ENCODE results near the gene CST3. TPM values are rescaled to one million over a fixed set of nuclear protein-coding genes. Genes with fewer than 3 reads are reported as not detected.

Gene CST3
- total RNA-seq, 4 donors from 2014 or later = 870 to 2,325 (median 1,540) TPM

GRCh38 chr20:23595941-23596340, 41.8 kb downstream of the CST3 start:
- Histone ChIP-seq H3K9me3 (no peaks in the 10 kb centered on the region), H3K36me3 (no peaks in the 10 kb centered on the region), H3K4me3 (no peak overlapping the region), H3K27me3 (no peaks in the 10 kb centered on the region), H3K27ac (no peak overlapping the region), H3K4me1 (no peaks in the 10 kb centered on the region)
- 56 to 63% methylated on average over 1 of the region's 1 CpG for WGBS, 2 donors
- no peak for TF ChIP-seq POLR2A (IDR thresholded peaks at IDR 0.05)
- no peak for DNase-seq (ENCODE audit: low spot score in 2 of 2)

DNA sequence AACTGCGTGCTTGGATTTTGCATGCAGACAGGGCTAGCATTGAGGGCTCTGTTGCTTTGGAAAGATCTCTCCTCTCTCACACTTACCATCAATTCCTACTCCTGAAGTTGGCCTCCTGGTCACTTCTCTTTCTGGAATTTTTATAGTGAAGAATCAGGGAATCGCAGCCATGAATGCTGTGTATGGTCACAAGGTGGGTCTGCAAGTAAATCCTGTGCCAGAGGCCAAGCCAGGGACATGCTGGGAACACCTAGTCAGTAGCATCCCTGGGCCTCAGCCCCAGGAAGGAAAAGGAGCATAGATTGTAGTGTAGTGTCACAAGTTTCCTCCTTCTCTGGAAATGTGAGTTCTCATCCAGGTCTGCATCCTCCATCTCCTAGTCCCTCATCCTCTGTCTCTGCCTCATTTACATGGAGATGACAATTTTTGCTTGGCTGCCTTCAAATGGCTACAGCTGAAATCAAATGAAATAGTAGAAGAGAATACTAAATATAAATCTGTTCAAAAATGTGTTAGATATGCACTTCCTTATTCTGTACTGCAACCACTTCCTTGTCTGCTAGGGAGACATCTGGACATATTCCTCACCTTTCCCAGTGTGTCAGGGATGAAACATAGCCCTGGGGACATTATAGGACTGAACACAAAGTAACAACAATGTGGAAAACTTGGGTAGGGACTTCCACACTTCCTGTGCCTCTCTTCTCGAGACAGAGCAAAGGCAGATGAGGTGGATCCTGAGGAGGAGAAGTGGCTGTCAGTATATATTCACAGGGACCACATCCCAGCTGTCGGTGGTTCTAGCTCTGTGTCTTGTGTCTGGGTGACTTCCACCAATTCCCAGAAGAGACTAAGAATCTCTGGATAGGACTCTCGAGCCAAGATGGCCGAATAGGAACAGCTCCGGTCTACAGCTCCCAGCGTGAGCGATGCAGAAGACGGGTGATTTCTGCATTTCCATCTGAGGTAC, 49.0 kb downstream of the CST3 start:
- H3K27ac ChIP-seq = no peak overlapping the region
- TF ChIP-seq POLR2A (IDR thresholded peaks at IDR 0.05) (no peak), CTCF (IDR thresholded peaks at IDR 0.05) (no peak), EP300 (IDR thresholded peaks at IDR 0.05) (no peak)
- H3K4me1 ChIP-seq = no peaks in the 10 kb centered on the region
- H3K4me3 ChIP-seq = no peak overlapping the region
- H3K9me3 ChIP-seq = no peaks in the 10 kb centered on the region
- WGBS, 2 donors = 73 to 86% methylated on average over 5 to 10 of the region's 10 CpGs
- no peaks in the 10 kb centered on the region for H3K36me3 ChIP-seq
- H3K27me3 ChIP-seq = no peaks in the 10 kb centered on the region
- no peak for DNase-seq (ENCODE audit: low spot score in 2 of 2)

GRCh38 chr20:23587631-23588030, 50.1 kb downstream of the CST3 start:
- TF ChIP-seq POLR2A (IDR thresholded peaks at IDR 0.05) (no peak), CTCF (IDR thresholded peaks at IDR 0.05) (no peak), EP300 (IDR thresholded peaks at IDR 0.05) (no peak)
- H3K36me3 ChIP-seq = no peaks in the 10 kb centered on the region
- H3K4me3 ChIP-seq = no peak overlapping the region
- DNase-seq (ENCODE audit: low spot score in 2 of 2) = no peak
- WGBS, 2 donors = 71 to 76% methylated on average over 6 to 7 of the region's 7 CpGs
- no peaks in the 10 kb centered on the region for H3K27me3 ChIP-seq
- H3K4me1 ChIP-seq = no peaks in the 10 kb centered on the region
- H3K9me3 ChIP-seq = no peaks in the 10 kb centered on the region
- H3K27ac ChIP-seq = no peak overlapping the region

DNA sequence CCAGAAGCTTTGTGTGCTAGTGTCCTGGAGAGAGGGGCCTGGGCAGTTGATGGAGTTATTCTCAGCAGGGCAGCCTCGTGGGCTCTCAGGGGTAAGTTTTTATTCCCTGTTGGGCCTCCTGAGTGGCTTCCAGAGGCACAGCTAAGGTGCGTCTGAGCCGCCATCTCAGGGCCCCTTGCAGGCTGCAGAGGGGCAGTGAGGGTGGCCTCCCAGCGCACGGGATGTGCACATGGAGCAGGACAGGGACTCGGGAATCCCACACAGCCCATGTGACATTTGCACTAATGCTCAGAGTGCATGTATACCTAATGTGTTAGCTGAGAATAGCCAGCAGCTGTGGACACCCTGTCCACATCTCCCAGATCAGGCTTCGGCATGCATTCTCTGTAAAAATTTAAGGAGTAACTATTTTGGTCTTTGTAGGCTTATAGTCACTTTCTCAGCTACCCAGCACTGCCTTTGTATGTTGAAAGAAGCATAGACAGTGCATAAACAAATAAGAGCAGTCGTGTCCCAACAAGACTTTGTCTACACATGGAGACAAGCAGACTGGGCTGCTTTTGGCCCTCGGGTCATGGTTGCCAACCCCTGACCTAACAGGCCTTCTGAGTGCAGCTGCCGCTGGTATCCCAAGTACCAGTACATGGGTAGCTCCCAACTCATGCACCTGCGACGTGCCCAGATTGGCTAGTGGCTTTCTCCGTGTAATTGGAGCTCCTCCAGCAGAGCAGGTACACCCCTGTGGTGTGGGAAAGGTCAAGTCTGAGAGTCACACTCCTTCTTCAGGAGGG, 50.8 kb downstream of the CST3 start:
- 68 to 76% methylated on average over 10 to 11 of the region's 13 CpGs for WGBS, 2 donors

More for the DNA sequence above, 50.8 kb downstream of the CST3 start:
- Histone ChIP-seq H3K27me3 (no peaks in the 10 kb centered on the region), H3K4me3 (no peak overlapping the region), H3K36me3 (no peaks in the 10 kb centered on the region), H3K9me3 (no peaks in the 10 kb centered on the region), H3K27ac (no peak overlapping the region), H3K4me1 (no peaks in the 10 kb centered on the region)
- DNase-seq (ENCODE audit: low spot score in 2 of 2) = no peak
- no peak for TF ChIP-seq EP300 (IDR thresholded peaks at IDR 0.05)
- no peak for TF ChIP-seq CTCF (IDR thresholded peaks at IDR 0.05)
- TF ChIP-seq POLR2A (IDR thresholded peaks at IDR 0.05) = no peak
